Glutamatergic neuron (in vitro differentiated cells): ENCODE measurements around the gene DAPK1. TPM values are rescaled to one million over a fixed set of nuclear protein-coding genes. Genes with fewer than 3 reads are reported as not detected.

Experiments used
- DNase-seq: peaks from one replicate; pipeline ENCODE4 v3.0.0; 2022
- H3K27ac Mint-ChIP-seq: one replicate; pipeline ENCODE4 v1.8.0; 2020; ENCODE audit warnings: mild to moderate bottlenecking, mixed read lengths, inconsistent platforms; ENCODE audit not compliant: unreplicated experiment
- H3K27me3 Mint-ChIP-seq: one replicate; pipeline ENCODE4 v1.8.0; 2020; ENCODE audit warnings: mild to moderate bottlenecking, moderate library complexity, mixed read lengths, inconsistent platforms; ENCODE audit not compliant: unreplicated experiment
- H3K36me3 Mint-ChIP-seq: one replicate; pipeline ENCODE4 v1.8.0; 2020; ENCODE audit warnings: mild to moderate bottlenecking, mixed read lengths, inconsistent platforms; ENCODE audit not compliant: unreplicated experiment
- H3K4me1 Mint-ChIP-seq: one replicate; pipeline ENCODE4 v1.8.0; 2020; ENCODE audit warnings: mild to moderate bottlenecking, low read depth, mixed read lengths, inconsistent platforms; ENCODE audit not compliant: unreplicated experiment
- H3K4me3 Mint-ChIP-seq: one replicate; pipeline ENCODE4 v1.8.0; 2020; ENCODE audit warnings: mild to moderate bottlenecking, mixed read lengths, inconsistent platforms; ENCODE audit not compliant: unreplicated experiment
- H3K9me3 Mint-ChIP-seq: one replicate; pipeline ENCODE4 v1.8.0; 2020; ENCODE audit warnings: mild to moderate bottlenecking, moderate library complexity, mixed read lengths, inconsistent platforms; ENCODE audit not compliant: unreplicated experiment
- total RNA-seq: library from RNA; stranded (reverse); fragmentation: NEBNext Ultra II Directional; extraction: Animal tissue kit (Norgen Biotek cat#: 25700); gene quantifications from one replicate; pipeline ENCODE4 v1.2.1, GENCODE V29; 2021; ENCODE audit not compliant: unreplicated experiment
- TF ChIP-seq, protein P1 (sequence below): fragments of 200-600 bp; sonication (generic); IDR thresholded peaks from one replicate; pipeline ENCODE4 v1.5.0; 2021; ENCODE audit not compliant: partially characterized antibody, unreplicated experiment

DAPK1 gene
- total RNA-seq, 1 donor from 2014 or later: 384 TPM

DNA sequence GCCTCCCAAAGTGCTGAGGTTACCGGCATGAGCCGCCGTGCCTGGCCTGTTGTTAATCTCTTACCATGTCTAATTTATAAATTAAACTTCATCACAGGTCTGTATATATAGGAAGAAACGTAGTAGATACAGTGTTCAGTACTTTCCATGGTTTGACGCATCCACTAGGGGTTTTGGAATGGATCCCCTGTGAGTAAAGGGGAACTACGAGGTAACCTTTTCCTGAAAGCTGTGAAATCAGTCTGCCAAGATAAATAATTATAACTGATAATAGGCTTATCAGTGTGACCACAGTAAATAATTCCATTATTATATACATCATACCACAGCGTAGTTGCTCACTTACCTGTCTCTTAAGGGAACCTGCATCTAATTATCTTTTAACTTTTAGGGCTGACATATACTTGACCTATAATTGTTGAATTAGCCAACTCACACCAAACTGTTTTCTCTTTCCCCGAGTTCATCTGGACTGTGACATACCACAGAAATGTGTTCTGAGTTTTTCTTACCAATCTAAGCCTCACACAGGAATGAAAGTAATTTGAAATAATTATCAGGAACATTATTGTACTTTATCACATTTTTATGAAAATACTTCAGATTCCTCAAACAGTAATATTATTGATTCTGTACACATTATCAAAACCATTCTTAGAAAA is 42.9 kb downstream of the DAPK1 start:
- peak overlapping the region; percentile 62 for H3K27ac Mint-ChIP-seq
- H3K36me3 Mint-ChIP-seq: no peaks in the 10 kb centered on the region

DNA sequence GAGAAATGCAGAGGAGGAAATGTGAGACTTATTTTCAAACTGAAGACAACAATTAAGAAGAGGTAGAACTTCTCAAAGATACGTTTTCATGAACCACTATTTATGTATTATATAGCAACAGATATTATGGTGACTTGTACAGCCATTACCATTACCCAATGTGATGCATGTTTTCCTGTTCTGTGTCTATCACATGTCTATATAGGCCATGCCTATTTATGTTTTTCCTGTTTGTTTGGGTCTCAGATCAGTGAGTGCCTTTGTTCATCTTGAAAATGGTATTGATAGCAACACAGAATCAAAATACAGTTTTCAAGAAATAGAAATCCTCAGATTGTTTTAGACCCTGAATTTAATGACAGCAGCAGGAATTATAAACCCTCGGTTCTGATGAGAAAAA is 44.0 kb downstream of the DAPK1 start:
- TF ChIP-seq, protein P1, sequence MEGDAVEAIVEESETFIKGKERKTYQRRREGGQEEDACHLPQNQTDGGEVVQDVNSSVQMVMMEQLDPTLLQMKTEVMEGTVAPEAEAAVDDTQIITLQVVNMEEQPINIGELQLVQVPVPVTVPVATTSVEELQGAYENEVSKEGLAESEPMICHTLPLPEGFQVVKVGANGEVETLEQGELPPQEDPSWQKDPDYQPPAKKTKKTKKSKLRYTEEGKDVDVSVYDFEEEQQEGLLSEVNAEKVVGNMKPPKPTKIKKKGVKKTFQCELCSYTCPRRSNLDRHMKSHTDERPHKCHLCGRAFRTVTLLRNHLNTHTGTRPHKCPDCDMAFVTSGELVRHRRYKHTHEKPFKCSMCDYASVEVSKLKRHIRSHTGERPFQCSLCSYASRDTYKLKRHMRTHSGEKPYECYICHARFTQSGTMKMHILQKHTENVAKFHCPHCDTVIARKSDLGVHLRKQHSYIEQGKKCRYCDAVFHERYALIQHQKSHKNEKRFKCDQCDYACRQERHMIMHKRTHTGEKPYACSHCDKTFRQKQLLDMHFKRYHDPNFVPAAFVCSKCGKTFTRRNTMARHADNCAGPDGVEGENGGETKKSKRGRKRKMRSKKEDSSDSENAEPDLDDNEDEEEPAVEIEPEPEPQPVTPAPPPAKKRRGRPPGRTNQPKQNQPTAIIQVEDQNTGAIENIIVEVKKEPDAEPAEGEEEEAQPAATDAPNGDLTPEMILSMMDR: no peak
- DNase-seq: no peak
- no peak overlapping the region for H3K4me3 Mint-ChIP-seq
- H3K36me3 Mint-ChIP-seq: no peaks in the 10 kb centered on the region
- peaks cover 13% of the 10 kb centered on the region for H3K27me3 Mint-ChIP-seq
- H3K27ac Mint-ChIP-seq: no peak overlapping the region
- H3K4me1 Mint-ChIP-seq: peaks cover 52% of the 10 kb centered on the region
- peaks cover 13% of the 10 kb centered on the region for H3K9me3 Mint-ChIP-seq

More for the DNA sequence above, 42.9 kb downstream of the DAPK1 start:
- Mint-ChIP-seq H3K9me3 (peaks cover 11% of the 10 kb centered on the region), H3K4me1 (peaks cover 48% of the 10 kb centered on the region), H3K27me3 (peaks cover 15% of the 10 kb centered on the region), H3K4me3 (no peak overlapping the region)
- TF ChIP-seq, protein P1: no peak
- no peak for DNase-seq

DNA sequence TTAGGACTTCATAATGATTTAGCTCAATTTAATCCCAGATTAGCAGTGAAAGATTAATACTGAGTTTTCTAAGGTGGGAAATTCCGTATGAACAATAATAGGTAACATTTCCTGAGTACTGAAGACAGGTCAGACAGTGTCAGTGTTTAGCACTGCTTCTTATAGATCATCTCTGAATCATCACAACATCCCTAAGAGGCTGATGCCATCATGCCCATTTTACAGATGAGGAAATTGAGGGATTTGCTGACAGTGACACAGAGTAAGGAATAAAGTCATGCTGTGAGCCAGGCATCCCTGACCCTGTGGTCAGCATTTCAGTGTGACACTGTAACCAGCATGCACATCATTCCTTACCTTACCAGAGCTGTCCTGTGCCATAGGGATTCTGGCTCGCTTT is 44.5 kb downstream of the DAPK1 start:
- Mint-ChIP-seq H3K27ac (no peak overlapping the region), H3K27me3 (peaks cover 12% of the 10 kb centered on the region), H3K4me1 (peaks cover 52% of the 10 kb centered on the region), H3K9me3 (peaks cover 12% of the 10 kb centered on the region), H3K36me3 (no peaks in the 10 kb centered on the region), H3K4me3 (no peak overlapping the region)
- DNase-seq: no peak
- TF ChIP-seq, protein P1: no peak

DNA sequence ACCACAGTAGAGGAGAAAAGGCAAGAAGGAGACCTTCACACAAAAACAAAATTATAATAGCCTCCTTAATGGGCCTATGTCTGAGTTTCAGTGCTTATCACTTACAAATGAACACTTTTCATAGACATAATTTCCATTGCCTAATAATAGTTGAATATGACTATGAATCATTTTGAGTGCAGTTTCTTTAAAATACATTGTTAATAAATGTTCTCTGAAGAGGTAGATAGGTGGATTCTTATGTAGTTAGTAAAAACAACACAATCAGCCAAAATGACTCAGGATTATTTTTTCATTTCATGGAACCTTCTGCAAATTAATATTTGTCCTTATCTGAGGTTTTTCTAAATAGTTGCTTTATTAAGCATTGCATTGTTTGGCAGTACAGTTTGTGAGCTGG is 45.6 kb downstream of the DAPK1 start:
- H3K9me3 Mint-ChIP-seq: peaks cover 4% of the 10 kb centered on the region
- TF ChIP-seq, protein P1: no peak
- no peak overlapping the region for H3K4me3 Mint-ChIP-seq
- no peak for DNase-seq
- H3K36me3 Mint-ChIP-seq: no peaks in the 10 kb centered on the region
- H3K4me1 Mint-ChIP-seq: peaks cover 50% of the 10 kb centered on the region
- H3K27me3 Mint-ChIP-seq: peaks cover 5% of the 10 kb centered on the region
- no peak overlapping the region for H3K27ac Mint-ChIP-seq

DNA sequence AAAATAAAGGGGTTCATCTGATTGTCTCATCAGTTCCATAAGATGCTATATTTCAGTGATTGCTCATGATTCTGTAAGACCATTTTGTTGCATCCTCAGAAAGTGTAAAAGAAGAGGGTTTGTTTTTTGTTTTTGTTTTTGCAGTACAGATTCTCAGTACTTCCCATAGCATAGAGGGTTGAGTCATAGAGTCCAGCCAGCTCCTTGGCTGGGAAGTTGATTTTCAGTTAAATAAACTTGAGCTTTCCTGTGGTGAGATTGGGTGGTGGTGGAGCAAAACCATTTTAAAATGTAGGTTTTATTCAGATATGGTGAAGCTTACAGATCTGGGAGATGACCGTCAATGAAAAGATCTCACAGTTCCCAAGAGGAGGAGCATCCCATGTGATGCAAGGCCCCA is 48.2 kb downstream of the DAPK1 start:
- Mint-ChIP-seq H3K36me3 (peaks cover 4% of the 10 kb centered on the region), H3K4me3 (peak overlapping the region; percentile 53), H3K9me3 (peaks cover 7% of the 10 kb centered on the region), H3K4me1 (peaks cover 42% of the 10 kb centered on the region), H3K27me3 (peaks cover 9% of the 10 kb centered on the region), H3K27ac (peak overlapping the region; percentile 89)
- no peak for DNase-seq
- TF ChIP-seq, protein P1: no peak
